SK-N-SH treated with all-trans-retinoic acid at 6 μM for 48 hours (cell line): ENCODE results near the gene PDIA4.

Experiments used
- ATAC-seq: fragments of 200-7000 bp; cut with Tn5 transposase; 3 replicates; pipeline ENCODE4 v1.9.1; 2020; ENCODE audit warnings: mild to moderate bottlenecking, moderate library complexity
- ARNTL ChIP-seq: fragments of 450-650 bp; formaldehyde crosslinking; IDR thresholded peaks from 2 replicates; pipeline ENCODE4 v1.5.0; 2020; ENCODE audit warnings: low read depth, mild to moderate bottlenecking, moderate library complexity, borderline replicate concordance
- BACH2 ChIP-seq: fragments of 250-450 bp; sonication (Bioruptor Pico); IDR thresholded peaks from 2 replicates; pipeline ENCODE4 v1.9.0; 2021; ENCODE audit warnings: mild to moderate bottlenecking, borderline replicate concordance
- CSRNP3 ChIP-seq: fragments of 250-450 bp; sonication (Bioruptor Pico); IDR thresholded peaks from 2 replicates; pipeline ENCODE4 v1.5.1; 2021; ENCODE audit warnings: mild to moderate bottlenecking, moderate library complexity
- ESRRG ChIP-seq: fragments of 250-450 bp; sonication (Bioruptor Pico); IDR thresholded peaks from 2 replicates; pipeline ENCODE4 v1.6.1; 2021; ENCODE audit warnings: mild to moderate bottlenecking
- GLIS3 ChIP-seq: fragments of 250-450 bp; sonication (Bioruptor Pico); IDR thresholded peaks from 2 replicates; pipeline ENCODE4 v1.5.0; 2020; ENCODE audit warnings: mild to moderate bottlenecking, moderate library complexity
- ISL1 ChIP-seq: fragments of 250-450 bp; sonication (Bioruptor Pico); IDR thresholded peaks from 2 replicates; pipeline ENCODE4 v2.1.2; 2022; ENCODE audit warnings: mild to moderate bottlenecking, moderate library complexity
- OSR1 ChIP-seq: fragments of 250-450 bp; sonication (Bioruptor Pico); IDR thresholded peaks from 2 replicates; pipeline ENCODE4 v1.8.0; 2022; ENCODE audit warnings: moderate library complexity, mild to moderate bottlenecking, inconsistent platforms
- PATZ1 ChIP-seq: fragments of 250-450 bp; sonication (Bioruptor Pico); IDR thresholded peaks from 2 replicates; pipeline ENCODE4 v1.8.0; 2020; ENCODE audit warnings: mild to moderate bottlenecking, moderate library complexity, borderline replicate concordance
- POU6F1 ChIP-seq: fragments of 250-450 bp; sonication (Bioruptor Pico); IDR thresholded peaks from 2 replicates; pipeline ENCODE4 v1.8.0; 2021; ENCODE audit warnings: low read depth, mild to moderate bottlenecking, moderate library complexity, borderline replicate concordance
- PPARA ChIP-seq: fragments of 250-450 bp; sonication (Bioruptor Pico); IDR thresholded peaks from 2 replicates; pipeline ENCODE4 v1.5.0; 2020; ENCODE audit warnings: mild to moderate bottlenecking, borderline replicate concordance
- RARB ChIP-seq: fragments of 250-450 bp; sonication (Bioruptor Pico); IDR thresholded peaks from 2 replicates; pipeline ENCODE4 v1.8.0; 2021; ENCODE audit warnings: mild to moderate bottlenecking, moderate library complexity
- SNAI2 ChIP-seq: fragments of 250-450 bp; sonication (Bioruptor Pico); IDR thresholded peaks from 2 replicates; pipeline ENCODE4 v1.5.0; 2020; ENCODE audit warnings: mild to moderate bottlenecking, moderate library complexity
- TCF4 ChIP-seq: fragments of 250-450 bp; sonication (Bioruptor Pico); IDR thresholded peaks from 2 replicates; pipeline ENCODE4 v1.8.0; 2021; ENCODE audit warnings: mild to moderate bottlenecking, moderate library complexity, borderline replicate concordance
- TOX ChIP-seq: fragments of 250-450 bp; sonication (Bioruptor Pico); IDR thresholded peaks from 2 replicates; pipeline ENCODE4 v1.8.0; 2021; ENCODE audit warnings: mild to moderate bottlenecking, moderate library complexity, borderline replicate concordance
- ZC3H10 ChIP-seq: fragments of 250-450 bp; sonication (Bioruptor Pico); IDR thresholded peaks from 2 replicates; pipeline ENCODE4 v1.5.1; 2021; ENCODE audit warnings: mild to moderate bottlenecking, moderate library complexity
- ZFP3 ChIP-seq: fragments of 250-450 bp; sonication (Bioruptor Pico); IDR thresholded peaks from 2 replicates; pipeline ENCODE4 v1.5.0; 2020; ENCODE audit warnings: mild to moderate bottlenecking, moderate library complexity
- ZNF565 ChIP-seq: fragments of 450-650 bp; formaldehyde crosslinking; conservative IDR thresholded peaks from 2 replicates; pipeline ENCODE4 v1.5.0; 2020; ENCODE audit warnings: low read depth, mild to moderate bottlenecking, moderate library complexity
- ZNF70 ChIP-seq: fragments of 450-650 bp; formaldehyde crosslinking; IDR thresholded peaks from 2 replicates; pipeline ENCODE4 v1.5.0; 2020; ENCODE audit warnings: mild to moderate bottlenecking, moderate library complexity
- ZNF8 ChIP-seq: fragments of 450-650 bp; formaldehyde crosslinking; IDR thresholded peaks from 2 replicates; pipeline ENCODE4 v1.5.0; 2020; ENCODE audit warnings: mild to moderate bottlenecking, moderate library complexity
- TF ChIP-seq, protein P1 (sequence below): fragments of 250-450 bp; sonication (Bioruptor Pico); IDR thresholded peaks from 2 replicates; pipeline ENCODE4 v1.5.0; 2020; ENCODE audit warnings: mild to moderate bottlenecking, moderate library complexity

Gene PDIA4

DNA sequence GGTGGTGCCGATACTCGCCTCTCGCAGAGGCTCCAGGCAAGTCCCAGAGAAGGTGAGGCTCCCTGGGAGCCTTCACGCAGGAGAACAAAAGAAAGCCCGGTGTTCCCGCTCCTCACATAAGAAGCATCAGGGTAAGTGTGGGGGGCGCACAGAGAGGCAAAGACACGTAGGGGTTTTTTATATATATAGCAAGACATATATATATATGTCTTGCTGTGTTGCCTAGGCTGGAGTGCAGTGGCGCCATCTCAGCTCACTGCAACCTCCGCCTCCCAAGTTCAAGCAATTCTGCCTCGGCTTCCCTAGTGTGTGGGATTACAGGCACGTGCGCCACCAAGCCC, 61.3 kb downstream of the PDIA4 start:
- ATAC-seq = peak; percentile 20
- TF ChIP-seq, protein P1, sequence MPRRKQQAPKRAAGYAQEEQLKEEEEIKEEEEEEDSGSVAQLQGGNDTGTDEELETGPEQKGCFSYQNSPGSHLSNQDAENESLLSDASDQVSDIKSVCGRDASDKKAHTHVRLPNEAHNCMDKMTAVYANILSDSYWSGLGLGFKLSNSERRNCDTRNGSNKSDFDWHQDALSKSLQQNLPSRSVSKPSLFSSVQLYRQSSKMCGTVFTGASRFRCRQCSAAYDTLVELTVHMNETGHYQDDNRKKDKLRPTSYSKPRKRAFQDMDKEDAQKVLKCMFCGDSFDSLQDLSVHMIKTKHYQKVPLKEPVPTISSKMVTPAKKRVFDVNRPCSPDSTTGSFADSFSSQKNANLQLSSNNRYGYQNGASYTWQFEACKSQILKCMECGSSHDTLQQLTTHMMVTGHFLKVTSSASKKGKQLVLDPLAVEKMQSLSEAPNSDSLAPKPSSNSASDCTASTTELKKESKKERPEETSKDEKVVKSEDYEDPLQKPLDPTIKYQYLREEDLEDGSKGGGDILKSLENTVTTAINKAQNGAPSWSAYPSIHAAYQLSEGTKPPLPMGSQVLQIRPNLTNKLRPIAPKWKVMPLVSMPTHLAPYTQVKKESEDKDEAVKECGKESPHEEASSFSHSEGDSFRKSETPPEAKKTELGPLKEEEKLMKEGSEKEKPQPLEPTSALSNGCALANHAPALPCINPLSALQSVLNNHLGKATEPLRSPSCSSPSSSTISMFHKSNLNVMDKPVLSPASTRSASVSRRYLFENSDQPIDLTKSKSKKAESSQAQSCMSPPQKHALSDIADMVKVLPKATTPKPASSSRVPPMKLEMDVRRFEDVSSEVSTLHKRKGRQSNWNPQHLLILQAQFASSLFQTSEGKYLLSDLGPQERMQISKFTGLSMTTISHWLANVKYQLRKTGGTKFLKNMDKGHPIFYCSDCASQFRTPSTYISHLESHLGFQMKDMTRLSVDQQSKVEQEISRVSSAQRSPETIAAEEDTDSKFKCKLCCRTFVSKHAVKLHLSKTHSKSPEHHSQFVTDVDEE (CRISPR knock-in tag) = no peak
- TF ChIP-seq ESRRG (no peak), ZNF70 (CRISPR knock-in tag) (no peak), BACH2 (CRISPR knock-in tag) (no peak), PATZ1 (no peak), ZNF8 (no peak), CSRNP3 (CRISPR knock-in tag) (no peak), OSR1 (CRISPR knock-in tag) (no peak), POU6F1 (CRISPR knock-in tag) (no peak), PPARA (CRISPR knock-in tag) (no peak), ZNF565 (CRISPR knock-in tag) (no peak), RARB (CRISPR knock-in tag) (no peak)
- TF ChIP-seq, all 23 proteins: peak for 0

DNA sequence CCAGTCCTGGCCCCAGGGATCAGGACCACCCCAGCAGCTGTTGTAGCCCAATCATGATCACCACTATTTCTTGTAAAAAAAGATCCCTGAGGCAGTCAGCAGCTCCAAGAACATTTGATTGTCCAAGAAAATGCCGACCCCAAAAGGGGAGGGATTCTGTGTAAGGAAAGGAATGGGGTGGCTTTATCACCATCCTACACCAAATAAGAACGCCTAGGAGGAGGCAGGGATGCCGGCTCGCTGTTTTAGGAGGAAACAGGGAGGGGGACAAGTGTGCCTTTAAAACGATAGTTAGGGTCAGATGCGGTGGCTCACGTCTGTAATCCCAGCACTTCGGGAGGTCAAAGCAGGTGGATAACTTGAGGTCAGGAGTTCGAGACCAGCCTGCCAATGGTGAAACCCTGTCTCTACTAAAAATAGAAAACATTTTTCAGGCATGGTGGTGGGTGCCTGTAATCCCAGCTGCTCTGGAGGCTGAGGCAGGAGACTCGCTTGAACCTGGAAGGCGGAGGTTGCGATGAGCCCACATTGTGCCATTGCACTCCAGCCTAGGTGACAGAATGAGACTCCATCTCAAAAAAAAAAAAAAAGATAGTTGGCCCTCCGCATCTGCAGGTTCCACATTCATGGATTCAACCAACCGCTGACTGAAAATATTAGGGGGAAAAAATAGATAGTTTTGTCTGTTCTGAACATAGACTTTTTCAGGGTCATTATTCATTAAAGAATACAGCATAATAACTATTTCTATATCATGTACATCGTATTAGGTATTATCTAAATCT, 63.6 kb downstream of the PDIA4 start:
- no peak for ATAC-seq
- TF ChIP-seq POU6F1 (CRISPR knock-in tag) (no peak), ZC3H10 (CRISPR knock-in tag) (no peak), ZNF565 (CRISPR knock-in tag) (no peak), ZFP3 (CRISPR knock-in tag) (no peak), CSRNP3 (CRISPR knock-in tag) (no peak), TOX (CRISPR knock-in tag) (no peak), OSR1 (CRISPR knock-in tag) (no peak), PPARA (CRISPR knock-in tag) (no peak), GLIS3 (CRISPR knock-in tag) (no peak), ARNTL (no peak), SNAI2 (no peak), PATZ1 (no peak), ESRRG (no peak), BACH2 (CRISPR knock-in tag) (no peak), ISL1 (CRISPR knock-in tag) (no peak), TCF4 (no peak)
- TF ChIP-seq, protein P1 (CRISPR knock-in tag) = no peak
